Measurements from ENCODE around the gene ATP8B2.

DNA sequence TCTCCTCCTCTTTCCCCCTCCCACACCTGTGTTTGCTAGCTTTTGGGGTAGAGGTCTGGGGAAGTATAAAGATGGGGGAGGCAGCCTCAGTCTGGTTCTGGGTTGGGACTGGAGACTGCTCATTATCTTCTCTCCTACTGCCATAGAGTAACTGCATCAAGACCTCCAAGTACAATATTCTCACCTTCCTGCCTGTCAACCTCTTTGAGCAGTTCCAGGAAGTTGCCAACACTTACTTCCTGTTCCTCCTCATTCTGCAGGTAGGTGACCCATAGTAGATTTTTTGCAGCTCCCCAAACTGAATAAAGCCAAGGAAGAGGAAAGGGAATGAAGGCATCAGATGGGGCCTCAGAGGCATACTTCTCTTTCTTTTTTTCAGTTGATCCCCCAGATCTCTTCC, 5.3 kb downstream of the ATP8B2 start:
- TF ChIP-seq, protein P1, sequence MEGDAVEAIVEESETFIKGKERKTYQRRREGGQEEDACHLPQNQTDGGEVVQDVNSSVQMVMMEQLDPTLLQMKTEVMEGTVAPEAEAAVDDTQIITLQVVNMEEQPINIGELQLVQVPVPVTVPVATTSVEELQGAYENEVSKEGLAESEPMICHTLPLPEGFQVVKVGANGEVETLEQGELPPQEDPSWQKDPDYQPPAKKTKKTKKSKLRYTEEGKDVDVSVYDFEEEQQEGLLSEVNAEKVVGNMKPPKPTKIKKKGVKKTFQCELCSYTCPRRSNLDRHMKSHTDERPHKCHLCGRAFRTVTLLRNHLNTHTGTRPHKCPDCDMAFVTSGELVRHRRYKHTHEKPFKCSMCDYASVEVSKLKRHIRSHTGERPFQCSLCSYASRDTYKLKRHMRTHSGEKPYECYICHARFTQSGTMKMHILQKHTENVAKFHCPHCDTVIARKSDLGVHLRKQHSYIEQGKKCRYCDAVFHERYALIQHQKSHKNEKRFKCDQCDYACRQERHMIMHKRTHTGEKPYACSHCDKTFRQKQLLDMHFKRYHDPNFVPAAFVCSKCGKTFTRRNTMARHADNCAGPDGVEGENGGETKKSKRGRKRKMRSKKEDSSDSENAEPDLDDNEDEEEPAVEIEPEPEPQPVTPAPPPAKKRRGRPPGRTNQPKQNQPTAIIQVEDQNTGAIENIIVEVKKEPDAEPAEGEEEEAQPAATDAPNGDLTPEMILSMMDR (IDR thresholded peaks at IDR 0.05) = no peak
- no peak for TF ChIP-seq POLR2A (IDR thresholded peaks at IDR 0.05)
- TF ChIP-seq POLR2AphosphoS5 (IDR thresholded peaks at IDR 0.05) = no peak
- no peak for TF ChIP-seq EP300 (IDR thresholded peaks at IDR 0.05)

All from suprapubic skin (tissue), 4 donors.